Inferior parietal cortex (tissue), 1 donor: ENCODE measurements around the gene VWA5A.
"Not testable (repeated sequence)": the region's sequence is repeated elsewhere in the genome, so short reads cannot be mapped to it uniquely, and the experiment has no call there.

Source experiments
- DNase-seq: peaks from one replicate; pipeline ENCODE4 v3.0.0-alpha.2; 2016; ENCODE audit errors: extremely low spot score

VWA5A gene

GRCh38 chr11:124094731-124095130 is 20.5 kb upstream of the VWA5A start:
- no peak for DNase-seq

DNA sequence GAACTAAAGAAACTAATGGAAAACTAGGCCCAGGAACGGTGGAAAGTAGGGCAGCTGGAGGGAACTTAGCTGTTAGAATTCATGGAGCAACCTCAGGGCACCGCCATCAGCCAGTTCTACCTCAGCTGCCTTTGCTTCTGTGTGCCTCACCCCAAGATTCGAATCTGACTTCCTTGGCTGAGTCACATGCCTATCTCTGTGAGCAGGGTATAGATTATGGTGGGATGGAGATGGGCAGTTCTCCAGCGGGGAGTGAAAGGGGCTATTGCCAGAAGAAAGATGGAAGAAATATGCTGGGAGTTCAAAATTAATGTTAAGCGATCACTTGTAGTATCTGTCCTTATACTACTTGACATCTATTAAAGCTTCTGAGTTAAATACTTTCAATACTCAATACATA is 18.9 kb upstream of the VWA5A start:
- DNase-seq: no peak

- DNase-seq: no peak
Observed at GRCh38 chr11:124098141-124098540, 17.1 kb upstream of the VWA5A start.

DNA sequence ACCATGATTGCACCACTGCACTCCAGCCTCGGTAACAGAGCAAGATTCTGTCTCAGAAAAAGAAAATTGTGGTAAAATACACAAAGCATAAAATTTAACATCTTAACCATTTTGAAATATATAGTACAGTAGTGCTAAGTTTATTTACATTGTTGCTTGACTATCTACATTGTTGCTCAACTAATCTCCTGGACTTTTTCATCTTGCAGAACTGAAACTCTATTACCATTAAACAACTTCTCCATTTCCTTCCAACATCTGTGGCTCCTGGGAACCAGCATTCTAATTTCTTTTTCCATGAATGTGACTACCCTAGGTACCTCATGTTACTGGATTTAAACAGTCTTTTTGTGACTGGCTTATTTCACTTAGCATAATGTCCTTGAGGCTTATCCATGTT is 13.5 kb upstream of the VWA5A start:
- DNase-seq: no peak

GRCh38 chr11:124108156-124108555 is 7.1 kb upstream of the VWA5A start:
- DNase-seq: no peak

DNA sequence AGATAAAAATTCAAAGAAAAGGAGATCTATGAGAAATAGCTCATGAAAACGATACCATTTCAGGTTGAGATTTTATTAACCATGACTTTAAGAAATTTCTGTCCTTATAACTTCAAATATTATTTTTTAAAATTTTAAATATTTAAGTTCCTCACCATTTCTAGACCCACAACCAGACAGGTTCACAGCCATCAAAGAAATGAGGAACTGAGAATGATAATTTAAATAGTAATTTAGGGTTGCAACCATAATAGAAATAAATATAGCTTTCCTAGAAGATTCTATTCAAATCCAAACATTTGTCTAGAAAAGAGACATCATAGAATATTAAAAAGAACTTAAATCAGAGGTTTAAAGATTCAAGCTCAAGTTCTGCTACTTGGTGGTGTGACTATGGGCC is 5.9 kb upstream of the VWA5A start:
- DNase-seq: no peak

- no peak for DNase-seq
Observed at GRCh38 chr11:124110201-124110600, 5.0 kb upstream of the VWA5A start.

- DNase-seq: no peak
Observed at GRCh38 chr11:124113890-124114289, 1.4 kb upstream of the VWA5A start.

- DNase-seq: no peak
Observed at GRCh38 chr11:124115782-124116616, 749 bp downstream of the VWA5A start.

GRCh38 chr11:124119103-124119502 is 3.9 kb downstream of the VWA5A start:
- no peak for DNase-seq

- no peak for DNase-seq
Observed at GRCh38 chr11:124120891-124121290, 5.6 kb downstream of the VWA5A start.

- no peak for DNase-seq
Observed at GRCh38 chr11:124122123-124122522, 6.9 kb downstream of the VWA5A start.

GRCh38 chr11:124123622-124124021 is 8.4 kb downstream of the VWA5A start:
- DNase-seq: no peak

DNA sequence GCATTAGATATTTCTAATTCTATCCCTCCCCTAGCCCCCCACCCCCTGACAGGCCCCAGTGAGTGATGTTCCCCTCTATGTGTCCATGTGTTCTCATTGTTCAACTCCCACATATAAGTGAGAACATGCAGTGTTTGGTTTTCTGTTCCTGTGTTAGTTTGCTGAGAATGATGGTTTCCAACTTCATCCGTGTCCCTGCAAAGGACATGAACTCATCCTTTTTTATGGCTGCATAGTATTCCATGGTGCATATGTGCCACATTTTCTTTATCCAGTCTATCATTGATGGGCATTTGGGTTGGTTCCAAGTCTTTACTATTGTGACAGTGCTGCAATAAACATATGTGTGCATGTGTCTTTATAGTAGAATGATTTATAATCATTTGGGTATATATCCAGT is 11.9 kb downstream of the VWA5A start:
- DNase-seq: not testable (repeated sequence)

DNA sequence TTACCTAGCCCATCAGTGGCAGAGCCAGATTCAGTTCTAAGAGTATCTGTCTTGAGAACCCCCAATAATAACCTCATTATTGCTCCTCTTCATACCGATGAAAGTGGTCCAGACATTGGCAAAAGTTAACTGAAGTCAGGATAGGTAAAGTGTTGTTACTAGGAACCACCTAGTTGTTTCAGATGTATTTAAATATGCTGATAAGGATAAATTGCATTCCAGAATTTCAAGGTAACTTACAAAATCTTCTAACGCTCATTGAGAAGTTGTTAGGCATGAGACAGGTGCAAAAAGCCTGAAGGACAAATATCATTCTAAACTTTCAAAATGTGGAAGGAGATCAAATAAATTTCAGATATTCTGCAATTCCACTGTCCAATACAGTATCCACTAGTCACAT is 27.8 kb downstream of the VWA5A start:
- no peak for DNase-seq

DNA sequence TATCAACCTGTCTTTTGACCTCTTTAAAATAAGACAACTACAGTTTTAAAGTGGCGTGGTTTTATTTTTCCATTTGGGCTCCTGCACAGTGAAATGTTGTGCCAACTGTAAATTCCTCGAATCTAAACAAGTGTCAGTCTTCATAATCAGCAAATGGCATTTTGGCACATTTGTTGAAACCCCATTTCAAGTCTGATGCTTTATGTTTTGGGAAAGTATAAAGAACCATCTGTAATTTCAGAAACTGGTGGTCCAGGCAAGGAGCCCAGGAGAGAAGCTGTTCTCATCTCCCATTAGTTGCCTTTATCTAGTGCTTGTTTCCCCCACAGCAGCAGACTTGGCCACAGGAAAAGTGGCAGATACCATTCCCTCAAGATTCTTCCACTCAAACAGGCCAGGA is 32.7 kb downstream of the VWA5A start:
- DNase-seq: no peak

DNA sequence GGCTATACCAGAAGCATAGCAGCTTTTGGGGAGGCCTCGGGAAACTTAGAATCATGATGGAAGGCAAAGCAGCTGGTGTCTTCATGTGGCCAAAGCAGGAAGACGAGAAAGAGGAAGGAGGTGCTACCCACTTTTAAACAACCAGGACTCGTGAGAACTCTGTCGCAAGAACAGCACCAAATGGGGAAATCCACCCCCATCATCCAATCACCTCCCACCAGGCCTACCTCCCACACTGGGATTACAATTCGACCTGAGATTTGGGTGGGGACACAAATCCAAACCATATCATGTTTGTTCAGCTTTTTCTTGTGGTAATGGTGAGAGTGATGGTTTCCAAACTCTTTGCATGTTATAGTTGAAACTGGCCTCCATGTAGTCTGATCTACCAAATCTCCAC is 35.4 kb downstream of the VWA5A start:
- DNase-seq: no peak

DNA sequence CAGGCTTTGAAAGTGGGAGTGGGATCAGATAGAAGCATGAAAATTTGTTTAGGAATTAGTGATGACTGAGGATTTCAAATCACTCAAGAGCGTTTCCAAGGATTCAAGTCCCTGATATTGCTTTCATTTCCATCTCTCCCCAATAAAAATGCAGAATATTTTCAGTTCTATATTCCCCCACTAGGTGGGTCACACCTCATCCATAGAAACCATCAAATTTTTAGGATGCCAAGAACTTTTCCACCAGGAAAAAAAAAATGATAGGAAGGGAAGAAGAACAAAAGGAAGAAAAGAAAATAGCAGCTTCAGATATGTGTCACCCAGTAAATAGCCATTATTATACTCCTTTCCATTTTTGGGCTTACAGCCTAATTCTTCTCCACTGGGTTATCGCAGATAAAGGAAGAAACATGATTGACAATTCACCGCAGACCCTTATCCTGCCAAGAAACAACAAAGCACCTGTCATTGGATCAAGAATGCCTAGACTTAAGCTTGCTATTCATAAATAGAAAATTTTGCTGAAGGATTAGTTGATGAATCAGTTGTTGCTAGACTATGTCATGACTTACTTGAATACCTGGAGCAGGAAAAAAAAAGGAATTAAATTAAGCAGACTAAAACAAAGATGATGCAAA is 37.6 kb downstream of the VWA5A start:
- DNase-seq: no peak

GRCh38 chr11:124153821-124154220 is 38.6 kb downstream of the VWA5A start:
- no peak for DNase-seq

DNA sequence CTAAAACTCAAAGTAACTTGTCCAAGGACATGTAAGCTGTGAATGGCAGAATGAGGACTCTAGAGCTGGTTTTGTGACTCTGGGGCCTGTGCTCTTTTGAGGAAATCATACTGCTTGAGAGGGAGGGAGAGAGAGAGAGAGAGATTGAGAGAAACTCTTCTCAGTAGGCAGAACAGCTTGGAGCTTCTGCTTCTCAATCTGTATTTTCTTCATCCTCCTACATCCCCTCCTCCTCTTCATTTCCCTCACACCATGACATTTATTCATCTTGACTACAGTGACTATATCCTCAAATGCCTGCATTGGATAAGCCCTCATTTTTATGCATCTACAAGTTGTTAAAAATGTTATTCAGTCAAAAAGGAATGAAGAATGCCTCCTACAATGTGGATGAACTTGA is 44.2 kb downstream of the VWA5A start:
- DNase-seq: no peak

DNA sequence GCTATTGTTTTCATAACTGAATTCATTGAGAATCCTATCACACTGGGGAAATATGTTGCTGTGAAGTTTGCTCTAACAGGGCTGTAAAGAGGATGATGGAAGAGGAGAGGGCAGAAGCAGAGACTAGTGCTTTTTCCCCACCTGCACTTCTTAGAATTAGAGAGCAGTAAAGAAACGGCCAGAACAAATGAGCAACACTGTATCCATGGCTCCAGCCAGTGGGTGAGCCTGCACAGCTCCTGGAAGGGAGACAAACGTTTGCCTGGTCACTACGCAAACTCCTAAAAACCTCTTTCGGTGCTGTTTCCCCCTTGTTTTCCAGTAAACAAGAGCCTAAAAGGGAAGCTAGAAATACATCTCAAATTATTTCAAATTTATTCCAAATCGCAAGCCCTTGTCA is 45.7 kb downstream of the VWA5A start:
- DNase-seq: no peak

GRCh38 chr11:124167826-124168231 is 52.6 kb downstream of the VWA5A start:
- DNase-seq: no peak

GRCh38 chr11:124168796-124169195 is 53.5 kb downstream of the VWA5A start:
- no peak for DNase-seq
